Fibroblast of mammary gland (primary cell): ENCODE data around the gene PELI1.
A peak's percentile ranks its signal among the peaks of the same experiment; 100 is the strongest.

Experiments
- DNase-seq: peaks from one replicate; pipeline ENCODE4 v3.0.0-alpha.2; 2010; ENCODE audit warnings: low read depth
- H3K4me3 ChIP-seq: 2 replicates; pipeline ENCODE4 v1.5.1; 2011; ENCODE audit warnings: low read depth, mild to moderate bottlenecking, low read length, moderate library complexity; ENCODE audit not compliant: control insufficient read depth
- CTCF ChIP-seq: conservative IDR thresholded peaks from 2 replicates; pipeline ENCODE4 v1.5.1; 2011; ENCODE audit warnings: low read depth, low read length, inconsistent platforms; ENCODE audit not compliant: control insufficient read depth, insufficient read depth

Gene PELI1

GRCh38 chr2:64144057-64145013, at the start of gene PELI1:
Gene PELI1, minus strand, starts transcription at chr2:64144420. Its CDS starts 36,110 bp downstream, at chr2:64108310.
- peak within 1 kb of the TSS; percentile 88 for H3K4me3 ChIP-seq
- peak; percentile 96 for DNase-seq

GRCh38 chr2:64193491-64193890, 49.3 kb upstream of the PELI1 start:
- TF ChIP-seq CTCF: no peak
- no peak for DNase-seq
- H3K4me3 ChIP-seq: no peak overlapping the region

More at GRCh38 chr2:64144057-64145013, at the start of gene PELI1:
- TF ChIP-seq CTCF: no peak

DNA sequence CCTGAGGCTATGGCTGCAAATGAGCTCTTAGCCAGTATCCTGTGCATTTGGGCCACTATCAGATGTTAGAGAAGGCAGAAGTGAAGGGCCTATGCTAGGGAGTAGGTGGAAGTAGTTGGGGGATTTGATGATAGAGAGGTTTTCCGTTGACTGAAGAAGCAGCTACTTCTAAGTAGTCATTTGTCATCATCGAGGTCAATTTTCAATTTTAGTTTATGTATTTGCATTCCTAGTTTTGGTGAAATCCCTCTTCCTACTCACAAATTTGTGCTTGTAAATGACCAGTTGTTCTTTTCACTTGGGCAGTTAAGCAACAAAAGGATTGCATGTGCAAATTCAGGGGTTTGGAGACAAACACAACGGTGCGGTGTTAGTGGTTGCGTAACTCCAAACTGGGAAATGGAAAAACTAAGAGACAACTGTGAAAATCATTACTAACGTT, 48.5 kb upstream of the PELI1 start:
- DNase-seq: peak; percentile 56
- no peak overlapping the region for H3K4me3 ChIP-seq
- TF ChIP-seq CTCF: no peak

DNA sequence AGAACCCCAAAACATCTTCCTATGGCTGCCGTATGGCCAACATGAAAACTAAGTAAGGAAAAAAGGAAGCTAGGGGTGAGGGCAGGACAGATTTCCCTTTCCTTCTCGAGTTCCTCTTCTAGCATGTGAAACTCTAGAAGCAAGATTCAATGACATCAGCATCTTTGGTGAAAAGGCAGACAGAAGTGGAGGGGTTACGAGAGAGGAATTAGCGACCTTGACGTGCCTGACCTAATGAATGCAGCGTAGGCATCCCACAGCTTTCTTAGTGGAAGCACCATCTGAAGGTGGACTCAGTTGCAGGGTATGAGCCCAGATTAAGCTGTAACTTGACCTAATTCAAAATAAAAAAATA, 47.9 kb upstream of the PELI1 start:
- H3K4me3 ChIP-seq: no peak overlapping the region
- DNase-seq: no peak
- TF ChIP-seq CTCF: no peak

- no peak overlapping the region for H3K4me3 ChIP-seq
- no peak for DNase-seq
- no peak for TF ChIP-seq CTCF
These were observed 45.4 kb upstream of the PELI1 start for GRCh38 chr2:64189586-64189985.

DNA sequence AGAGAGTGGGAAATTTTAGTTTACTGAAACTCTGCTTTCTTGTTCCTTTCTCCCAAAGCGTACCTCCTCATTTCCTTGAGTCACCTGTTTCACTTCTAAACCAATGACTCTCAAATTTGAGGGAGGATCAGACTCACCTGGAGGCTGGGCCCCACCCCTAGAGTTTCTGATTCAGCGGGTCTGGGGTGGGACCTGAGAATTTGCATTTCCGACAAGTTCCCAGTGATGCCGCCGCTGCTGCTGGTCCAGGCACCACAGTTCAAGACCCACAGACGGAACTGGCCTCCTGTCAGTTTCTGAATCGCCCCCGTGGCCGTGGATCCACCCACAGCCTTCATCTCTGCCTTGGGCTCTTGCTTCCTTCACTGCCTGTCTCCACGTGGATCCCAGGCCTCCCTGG, 44.9 kb upstream of the PELI1 start:
- DNase-seq: no peak
- no peak for TF ChIP-seq CTCF
- H3K4me3 ChIP-seq: no peak overlapping the region
